ENCODE results near the gene POLR1A. TPM values are rescaled to one million over a fixed set of nuclear protein-coding genes. Genes with fewer than 3 reads are reported as not detected.

Gene POLR1A
- total RNA-seq, 4 donors from 2014 or later = 15.6 to 21.7 (median 17.7) TPM

DNA sequence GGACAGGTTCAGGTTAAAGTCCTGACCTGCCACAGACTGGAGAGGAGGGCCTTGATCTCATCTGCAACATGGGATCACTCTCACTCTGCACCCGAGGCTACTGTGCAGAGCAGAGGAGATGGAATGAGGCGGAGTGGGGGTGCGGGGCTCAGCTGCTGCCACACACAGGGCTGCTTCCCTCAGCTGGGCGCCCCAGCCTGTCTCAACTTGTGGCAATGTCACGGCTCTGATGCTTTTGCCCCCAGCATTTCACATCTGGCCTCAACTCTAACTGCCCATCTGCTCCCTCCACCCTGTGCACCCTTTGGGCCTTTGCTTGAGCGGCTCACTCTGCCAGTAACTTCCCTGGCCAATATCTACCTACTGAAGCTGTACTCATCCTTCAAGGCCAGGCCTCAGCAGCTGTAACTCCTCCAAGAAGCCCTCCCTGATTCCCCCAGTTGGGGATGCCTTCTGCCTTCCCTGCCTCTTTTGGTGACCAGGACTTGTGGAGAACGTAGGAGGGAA lies 70.3 kb downstream of the POLR1A start:
- Histone ChIP-seq H3K36me3 (peaks cover 0 to 66% of the 10 kb centered on the region in 2 donors), H3K9me3 (no peaks in the 10 kb centered on the region), H3K4me3 (no peak overlapping the region), H3K27me3 (no peaks in the 10 kb centered on the region), H3K27ac (peak overlapping the region; percentile 39 to 88 (median 82)), H3K4me1 (peaks cover 0 to 45% (median 34%) of the 10 kb centered on the region in 3 donors)
- ATAC-seq = no peak
- TF ChIP-seq POLR2AphosphoS5 (IDR thresholded peaks at IDR 0.05) = no peak
- no peak for TF ChIP-seq EP300 (IDR thresholded peaks at IDR 0.05)
- TF ChIP-seq POLR2A (IDR thresholded peaks at IDR 0.05) = no peak
- TF ChIP-seq, protein P1, sequence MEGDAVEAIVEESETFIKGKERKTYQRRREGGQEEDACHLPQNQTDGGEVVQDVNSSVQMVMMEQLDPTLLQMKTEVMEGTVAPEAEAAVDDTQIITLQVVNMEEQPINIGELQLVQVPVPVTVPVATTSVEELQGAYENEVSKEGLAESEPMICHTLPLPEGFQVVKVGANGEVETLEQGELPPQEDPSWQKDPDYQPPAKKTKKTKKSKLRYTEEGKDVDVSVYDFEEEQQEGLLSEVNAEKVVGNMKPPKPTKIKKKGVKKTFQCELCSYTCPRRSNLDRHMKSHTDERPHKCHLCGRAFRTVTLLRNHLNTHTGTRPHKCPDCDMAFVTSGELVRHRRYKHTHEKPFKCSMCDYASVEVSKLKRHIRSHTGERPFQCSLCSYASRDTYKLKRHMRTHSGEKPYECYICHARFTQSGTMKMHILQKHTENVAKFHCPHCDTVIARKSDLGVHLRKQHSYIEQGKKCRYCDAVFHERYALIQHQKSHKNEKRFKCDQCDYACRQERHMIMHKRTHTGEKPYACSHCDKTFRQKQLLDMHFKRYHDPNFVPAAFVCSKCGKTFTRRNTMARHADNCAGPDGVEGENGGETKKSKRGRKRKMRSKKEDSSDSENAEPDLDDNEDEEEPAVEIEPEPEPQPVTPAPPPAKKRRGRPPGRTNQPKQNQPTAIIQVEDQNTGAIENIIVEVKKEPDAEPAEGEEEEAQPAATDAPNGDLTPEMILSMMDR (IDR thresholded peaks at IDR 0.05) = no peak
- WGBS, 2 donors (ENCODE audit: low coverage in 1 of 2) = 94% methylated on average over 5 of the region's 7 CpGs; no CpG with 5 or more reads in 1 of the 2 donors

- H3K36me3 ChIP-seq = peaks cover 0 to 66% of the 10 kb centered on the region in 2 donors
- no peaks in the 10 kb centered on the region for H3K9me3 ChIP-seq
- ATAC-seq = no peak
- peaks cover 0 to 43% (median 34%) of the 10 kb centered on the region in 3 donors for H3K4me1 ChIP-seq
- no peak overlapping the region for H3K4me3 ChIP-seq
- H3K27ac ChIP-seq = no peak overlapping the region
- H3K27me3 ChIP-seq = no peaks in the 10 kb centered on the region
- WGBS, 2 donors (ENCODE audit: low coverage in 1 of 2) = 93 to 97% methylated on average over 3 to 5 of the region's 20 CpGs
- TF ChIP-seq POLR2A (IDR thresholded peaks at IDR 0.05) (no peak), EP300 (IDR thresholded peaks at IDR 0.05) (no peak), POLR2AphosphoS5 (IDR thresholded peaks at IDR 0.05) (no peak)
- TF ChIP-seq, protein P1 (IDR thresholded peaks at IDR 0.05) = no peak
Measured at GRCh38 chr2:86033751-86034692, 71.7 kb downstream of the POLR1A start.

DNA sequence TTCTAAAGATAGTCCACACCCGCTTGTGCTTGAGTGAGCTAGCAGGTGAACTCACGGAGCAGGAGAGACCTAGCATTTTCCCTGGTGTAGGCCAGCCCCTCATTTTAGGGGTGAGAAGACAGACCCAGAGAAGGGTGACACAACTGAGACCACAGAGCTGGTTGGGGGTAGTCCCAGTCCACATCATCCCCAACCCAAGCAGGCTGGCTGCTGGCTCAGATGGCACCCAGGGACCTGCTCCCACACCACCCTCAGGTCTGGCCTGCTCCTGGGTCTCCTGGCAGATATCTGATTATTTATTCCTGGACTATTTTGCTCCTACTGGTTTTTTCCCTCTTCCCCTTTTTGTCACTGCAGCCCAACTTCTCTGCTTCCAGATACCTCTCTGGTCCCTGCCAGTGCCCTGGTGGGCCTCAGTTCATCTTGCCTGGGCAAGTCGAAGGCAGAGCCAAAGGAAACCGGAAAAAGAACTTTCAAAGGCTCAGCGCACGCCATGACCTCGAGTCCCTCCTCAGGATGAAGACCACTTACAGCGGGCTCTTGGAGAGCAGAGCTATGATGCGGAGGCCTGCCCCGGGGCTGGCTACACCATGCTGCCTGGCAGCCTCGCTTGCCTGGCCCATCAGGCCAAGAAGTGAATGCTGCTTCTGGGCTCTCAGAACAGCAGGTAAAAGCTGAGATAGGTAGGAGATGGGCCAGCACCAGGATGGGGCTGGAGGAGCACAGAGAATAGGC lies 72.7 kb downstream of the POLR1A start:
- no peaks in the 10 kb centered on the region for H3K27me3 ChIP-seq
- no peaks in the 10 kb centered on the region for H3K9me3 ChIP-seq
- H3K27ac ChIP-seq = no peak overlapping the region
- H3K4me3 ChIP-seq = no peak overlapping the region
- WGBS, 2 donors (ENCODE audit: low coverage in 1 of 2) = 94 to 100% methylated on average over 3 of the region's 11 CpGs
- no peak for ATAC-seq
- TF ChIP-seq POLR2A (IDR thresholded peaks at IDR 0.05) (no peak), POLR2AphosphoS5 (IDR thresholded peaks at IDR 0.05) (no peak), EP300 (IDR thresholded peaks at IDR 0.05) (no peak)
- TF ChIP-seq, protein P1 (IDR thresholded peaks at IDR 0.05) = no peak
- H3K4me1 ChIP-seq = peaks cover 0 to 36% (median 26%) of the 10 kb centered on the region in 3 donors
- peaks cover 0 to 67% of the 10 kb centered on the region in 2 donors for H3K36me3 ChIP-seq

GRCh38 chr2:86031606-86032005 lies 74.1 kb downstream of the POLR1A start:
- 90 to 96% methylated on average over 2 to 4 of the region's 4 CpGs for WGBS, 2 donors (ENCODE audit: low coverage in 1 of 2)
- Histone ChIP-seq H3K27ac (no peak overlapping the region), H3K9me3 (no peaks in the 10 kb centered on the region), H3K4me3 (no peak overlapping the region), H3K27me3 (no peaks in the 10 kb centered on the region), H3K36me3 (peaks cover 0 to 81% of the 10 kb centered on the region in 2 donors), H3K4me1 (peaks cover 0 to 25% (median 14%) of the 10 kb centered on the region in 3 donors)
- TF ChIP-seq POLR2A (IDR thresholded peaks at IDR 0.05) (no peak), POLR2AphosphoS5 (IDR thresholded peaks at IDR 0.05) (no peak)
- no peak for ATAC-seq

- no peak for ATAC-seq
- H3K36me3 ChIP-seq = peaks cover 0 to 86% of the 10 kb centered on the region in 2 donors
- H3K27ac ChIP-seq = no peak overlapping the region
- no peaks in the 10 kb centered on the region for H3K27me3 ChIP-seq
- WGBS, 2 donors (ENCODE audit: low coverage in 1 of 2) = 100% methylated on average over 1 of the region's 14 CpGs; no CpG with 5 or more reads in 1 of the 2 donors
- TF ChIP-seq POLR2AphosphoS5 (IDR thresholded peaks at IDR 0.05) = no peak
- no peak for TF ChIP-seq POLR2A (IDR thresholded peaks at IDR 0.05)
- TF ChIP-seq EP300 (IDR thresholded peaks at IDR 0.05) = no peak
- TF ChIP-seq, protein P1 (IDR thresholded peaks at IDR 0.05) = no peak
- H3K9me3 ChIP-seq = no peaks in the 10 kb centered on the region
- no peak overlapping the region for H3K4me3 ChIP-seq
- peaks cover 0 to 24% (median 10%) of the 10 kb centered on the region in 3 donors for H3K4me1 ChIP-seq
Measured at GRCh38 chr2:86031151-86031550, 74.5 kb downstream of the POLR1A start.

Data from gastroesophageal sphincter (tissue), 4 donors.